HG03439 (cell line): Measurements from ENCODE around the gene MARK3.
"Not testable (repeated sequence)": the region's sequence is repeated elsewhere in the genome, so short reads cannot be mapped to it uniquely, and the experiment has no call there.

Experiments used
- ATAC-seq: cut with Tn5 transposase; IDR thresholded peaks from one replicate; pipeline ENCODE4 v1.9.1; 2021; ENCODE audit warnings: mild to moderate bottlenecking, moderate library complexity; ENCODE audit not compliant: unreplicated experiment

The MARK3 gene

DNA sequence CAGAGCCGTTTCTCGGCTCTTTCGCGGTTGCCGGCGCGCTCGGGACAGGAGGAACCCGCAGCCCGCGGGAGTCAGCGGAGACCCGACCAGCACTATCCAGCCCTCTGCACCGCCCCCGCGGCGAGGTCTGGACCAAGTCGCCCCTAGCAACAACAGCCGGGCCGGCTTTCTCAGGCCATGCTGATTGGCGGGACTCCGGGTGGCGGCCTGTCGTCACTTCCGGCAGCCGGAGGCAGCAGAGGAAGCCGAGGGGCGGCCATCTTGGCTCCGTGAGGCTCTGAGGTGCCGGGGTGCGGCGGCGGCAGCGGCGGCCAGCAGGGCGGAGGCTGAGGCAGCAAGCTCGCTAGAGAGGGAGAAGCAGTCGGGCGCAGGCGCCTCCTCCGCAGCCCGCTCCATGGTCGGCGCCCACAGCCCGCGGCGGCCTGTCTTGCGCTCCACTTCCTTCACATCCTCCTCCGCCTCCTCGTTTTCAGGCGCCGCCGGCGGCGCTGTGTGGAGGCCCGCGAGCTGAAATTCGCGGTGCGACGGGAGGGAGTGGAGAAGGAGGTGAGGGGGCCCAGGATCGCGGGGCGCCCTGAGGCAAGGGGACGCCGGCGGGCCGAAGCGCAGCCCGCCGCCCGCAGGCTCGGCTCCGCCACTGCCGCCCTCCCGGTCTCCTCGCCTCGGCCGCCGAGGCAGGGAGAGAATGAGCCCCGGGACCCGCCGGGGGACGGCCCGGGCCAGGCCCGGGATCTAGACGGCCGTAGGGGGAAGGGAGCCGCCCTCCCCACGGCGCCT is at the start of gene MARK3:
TSS of gene MARK3 (plus strand) at position 264 of the 777 bp plus-strand sequence. CDS start 615 bp downstream, outside the sequence.
- ATAC-seq, result peak; percentile 88

DNA sequence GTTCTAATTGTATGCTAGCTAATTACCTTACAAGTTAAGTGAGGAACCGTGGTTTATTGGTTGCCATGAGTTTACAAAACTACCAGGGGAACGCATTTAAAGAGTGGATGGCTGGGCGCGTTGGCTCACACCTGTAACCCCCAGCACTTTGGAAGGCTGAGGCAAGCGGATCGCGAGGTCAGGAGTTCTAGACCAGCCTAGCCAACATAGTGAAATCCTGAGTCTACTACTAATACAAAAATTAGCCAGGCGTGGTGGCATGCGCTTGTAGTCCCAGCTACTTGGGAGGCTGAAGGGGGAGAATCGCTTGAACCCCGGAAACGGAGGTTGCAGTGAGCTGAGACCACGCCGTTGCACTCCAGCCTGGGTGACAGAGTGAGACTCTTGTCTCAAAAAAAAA is 49.0 kb upstream of the MARK3 start:
- no peak for ATAC-seq

DNA sequence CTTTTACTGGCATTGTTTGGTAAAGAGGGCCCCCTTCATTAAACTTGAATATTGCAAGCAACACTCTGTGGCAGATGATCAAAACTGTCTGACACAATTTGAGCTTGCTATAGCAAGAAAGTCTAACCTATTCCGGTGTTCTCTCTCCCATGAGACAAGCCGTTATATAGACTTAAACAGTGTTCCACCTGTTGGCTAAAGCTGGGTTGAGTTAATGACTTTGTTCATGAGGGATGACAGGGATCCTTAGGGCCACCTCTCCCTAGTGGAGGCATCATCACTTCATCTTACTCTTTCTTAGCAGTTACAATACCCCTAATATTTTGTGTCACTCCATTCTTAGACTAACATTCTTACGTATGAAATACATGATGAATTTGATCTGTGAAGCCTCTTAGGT is 47.4 kb upstream of the MARK3 start:
- ATAC-seq, result no peak

DNA sequence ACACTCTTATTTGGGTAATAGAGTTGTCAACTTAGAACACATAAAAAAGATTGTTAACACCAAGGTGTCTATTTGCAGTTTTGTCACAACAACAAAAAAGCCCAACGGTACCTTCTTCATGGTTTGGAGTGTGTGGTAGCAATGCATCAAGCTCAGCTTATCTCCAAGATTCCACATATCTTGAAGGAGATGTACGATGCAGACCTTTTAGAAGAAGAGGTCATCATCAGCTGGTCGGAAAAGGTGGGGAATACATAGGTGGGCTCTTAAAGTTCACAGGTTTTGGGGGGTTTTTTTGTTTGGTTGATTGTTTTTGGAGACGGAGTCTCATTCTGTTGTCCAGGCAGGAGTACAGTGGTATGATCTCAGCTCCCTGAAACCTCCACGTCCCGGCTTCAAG is 45.7 kb upstream of the MARK3 start:
- no peak for ATAC-seq

DNA sequence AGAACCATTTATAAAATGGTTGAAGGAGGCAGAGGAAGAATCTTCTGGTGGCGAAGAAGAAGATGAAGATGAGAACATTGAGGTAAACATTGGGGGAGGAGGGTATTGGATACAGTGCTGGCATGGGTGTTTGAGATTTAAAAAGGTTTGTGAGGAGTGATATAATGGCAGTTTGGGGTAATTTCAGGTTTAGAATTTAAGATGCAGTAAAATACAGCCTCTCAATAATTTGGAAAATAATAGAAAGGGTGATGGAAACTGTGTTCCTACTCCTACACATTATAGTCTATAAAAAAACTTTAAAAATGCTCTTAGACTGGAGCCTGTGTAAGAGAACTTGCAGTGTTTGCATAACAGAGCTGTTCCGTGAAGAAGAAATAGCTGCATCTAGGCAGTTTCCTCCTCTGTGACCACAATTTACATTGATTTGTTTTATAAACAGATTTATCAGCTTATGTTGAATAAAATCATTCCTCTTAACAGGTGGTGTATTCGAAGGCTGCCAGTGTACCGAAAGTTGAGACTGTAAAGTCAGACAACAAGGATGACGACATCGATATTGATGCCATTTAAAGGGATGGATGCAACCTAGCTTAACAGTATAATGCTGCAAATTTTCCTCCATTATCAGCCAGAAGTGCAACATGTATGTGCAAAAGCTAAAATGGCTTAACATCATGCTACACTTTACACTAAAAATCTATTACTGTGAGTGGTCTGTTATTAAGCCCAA is 44.6 kb upstream of the MARK3 start:
- no peak for ATAC-seq

DNA sequence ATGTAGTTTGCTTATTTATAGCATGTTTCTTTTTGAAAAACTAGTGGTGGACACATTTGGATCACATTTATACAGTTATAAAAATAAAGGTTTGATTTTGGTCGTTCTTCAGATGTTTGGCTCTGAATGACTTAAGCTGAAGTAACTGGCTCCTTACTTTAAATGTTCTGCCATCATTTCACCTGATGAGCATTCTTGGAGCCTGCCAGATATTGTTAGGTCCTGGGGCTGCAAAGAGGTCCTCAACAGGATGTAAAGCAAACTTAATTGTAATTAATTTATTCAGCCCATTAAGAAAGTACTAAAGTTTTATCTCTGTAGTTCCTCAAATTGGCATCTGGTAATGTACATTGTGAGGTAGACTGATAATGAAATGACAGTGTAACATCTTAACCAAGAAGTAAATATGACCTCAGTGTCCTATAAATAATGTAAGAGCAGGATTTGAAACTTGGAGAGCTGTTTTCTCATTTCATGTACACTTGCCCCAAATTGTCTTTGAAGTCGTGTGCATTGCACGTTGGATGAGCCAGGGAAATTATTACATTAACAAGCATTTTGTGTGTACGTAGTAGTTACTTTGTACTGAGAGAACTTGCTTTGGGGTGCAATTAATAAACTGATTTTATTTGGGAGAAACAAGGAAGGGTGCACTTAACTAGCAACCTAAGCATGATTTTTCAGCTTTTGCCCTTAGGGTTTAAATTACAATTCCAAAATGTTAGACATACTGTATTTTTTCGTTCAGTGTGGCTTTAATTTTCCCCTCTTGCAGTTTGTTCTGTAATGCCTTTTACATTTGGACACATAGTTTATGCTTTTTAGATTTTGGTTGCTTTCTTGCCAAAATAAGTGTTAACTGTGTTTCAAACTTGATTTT is 43.7 kb upstream of the MARK3 start:
- ATAC-seq, result no peak

DNA sequence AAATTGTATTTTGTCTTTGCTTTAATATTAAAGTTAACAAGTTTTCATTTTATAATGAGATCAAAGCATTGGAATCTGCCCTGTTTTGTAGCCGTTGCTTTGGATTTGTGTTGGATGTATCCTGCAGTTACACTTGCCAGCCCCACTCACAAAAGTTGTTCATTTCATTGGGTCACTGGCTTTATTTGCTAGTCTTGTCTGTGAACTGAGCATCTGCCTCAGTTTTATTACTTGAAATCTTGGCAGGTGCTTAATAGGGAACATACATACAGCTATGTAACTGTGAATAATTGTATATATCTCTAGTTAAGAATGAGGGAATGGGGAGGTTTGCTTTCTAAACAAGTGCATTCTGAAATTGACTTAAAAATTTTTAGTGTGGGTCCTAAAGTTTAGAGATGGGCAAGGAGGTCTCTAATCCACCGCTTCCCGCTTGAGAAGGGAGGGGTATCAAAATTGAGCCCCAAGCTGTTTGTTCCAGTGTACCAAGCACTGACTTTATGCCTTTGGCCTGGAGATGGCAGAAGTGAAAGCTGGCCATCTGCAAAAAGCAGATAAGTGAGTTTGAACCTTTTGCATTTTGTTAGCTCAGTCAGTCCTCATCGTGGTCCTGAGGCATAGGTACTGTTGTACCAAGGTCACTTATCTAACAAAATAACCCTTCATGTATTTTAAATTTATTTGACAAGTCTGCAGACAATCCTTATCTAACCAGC is 41.9 kb upstream of the MARK3 start:
- no peak for ATAC-seq

DNA sequence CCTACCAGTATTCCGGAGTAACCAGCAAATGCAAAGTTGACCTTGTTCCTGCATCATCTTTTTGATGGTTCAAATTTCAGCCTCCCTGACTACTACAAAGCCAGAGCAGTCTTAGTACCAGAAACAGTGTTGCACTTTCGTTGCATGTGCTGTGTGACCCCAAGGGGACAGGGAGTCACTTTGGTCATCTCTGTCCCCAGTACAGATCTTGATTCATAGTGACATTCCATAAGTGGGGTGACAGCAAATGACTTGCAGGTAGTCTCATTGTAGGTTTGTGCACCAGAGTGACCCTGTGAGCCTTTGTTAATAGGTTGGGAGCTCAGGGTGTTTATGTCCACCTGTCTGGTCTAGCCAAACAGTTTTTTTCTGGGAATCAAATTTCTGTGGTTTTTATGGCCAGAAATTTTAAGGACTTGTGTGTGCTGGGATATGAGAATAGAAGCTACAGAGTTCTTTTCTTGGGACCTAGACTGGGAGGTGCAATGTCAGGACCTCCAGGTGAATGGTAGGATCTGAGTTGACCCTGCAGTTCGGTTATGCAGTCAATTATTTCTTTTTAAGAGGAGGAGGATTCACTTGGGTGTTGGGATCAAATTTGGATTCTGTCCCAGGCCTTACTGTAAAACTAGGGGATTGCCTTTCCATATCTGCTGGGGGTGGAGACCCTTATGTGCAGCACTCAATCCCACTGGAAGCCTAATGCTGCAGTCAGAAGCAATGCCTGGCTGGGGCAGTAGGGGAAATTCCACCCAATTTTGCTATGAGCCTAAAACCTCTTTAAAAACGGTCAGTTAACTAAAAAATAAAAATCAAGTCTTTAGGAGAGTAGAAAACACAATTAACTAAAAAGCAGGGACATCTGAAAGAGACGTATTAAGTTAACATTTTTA is 41.1 kb upstream of the MARK3 start:
- no peak for ATAC-seq

DNA sequence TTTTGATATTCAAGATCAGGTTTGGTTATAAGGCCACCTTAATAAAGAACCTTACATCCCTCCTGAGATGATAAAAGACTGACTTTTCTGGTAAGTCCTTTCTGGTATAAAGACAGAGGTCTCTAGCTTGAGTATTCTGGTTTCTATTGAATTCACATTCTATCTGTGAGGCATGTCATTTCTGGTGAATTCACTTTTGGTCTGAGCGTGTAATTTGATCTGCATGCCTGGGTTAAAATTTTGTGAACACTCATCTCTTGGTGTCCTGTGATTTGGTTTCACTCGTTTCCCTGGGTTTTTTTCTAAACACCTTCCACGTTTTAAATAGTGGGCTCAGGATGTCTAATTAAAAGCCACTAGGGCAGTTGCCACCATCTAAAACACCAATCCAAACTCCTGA is 38.9 kb upstream of the MARK3 start:
- ATAC-seq, result no peak

DNA sequence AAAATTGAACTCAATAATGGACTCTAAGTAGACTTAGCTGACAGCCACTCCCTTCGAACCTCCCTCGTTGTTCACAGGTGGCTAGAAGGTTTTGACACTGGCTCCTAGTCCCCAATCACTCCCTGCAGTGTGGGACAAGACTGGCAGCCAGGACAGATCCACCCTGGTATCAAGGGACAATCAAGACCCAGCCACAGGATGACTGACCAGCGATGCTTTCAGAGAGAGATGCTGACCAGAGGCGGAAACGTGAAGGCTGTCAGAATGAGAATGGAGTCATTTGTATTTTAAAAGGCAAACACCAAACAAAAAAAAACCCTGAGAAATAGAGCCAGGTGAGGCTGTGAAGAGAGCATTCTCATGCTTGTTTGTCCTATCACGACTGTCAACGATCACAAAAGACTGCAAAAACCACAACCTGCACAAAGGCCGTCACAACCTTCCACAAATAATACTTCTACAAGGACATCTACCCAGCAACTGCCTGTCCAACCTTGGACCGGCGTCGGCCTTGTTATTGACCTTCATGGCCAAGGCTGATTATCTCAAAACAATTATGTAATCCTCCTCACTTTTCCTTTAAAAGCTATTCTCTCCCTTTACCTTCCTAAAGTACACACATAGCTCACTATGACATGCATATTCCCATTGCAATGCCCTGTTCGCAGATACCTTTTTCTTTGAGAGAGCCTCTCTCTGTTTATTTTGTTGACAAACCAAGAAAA is 38.0 kb upstream of the MARK3 start:
- ATAC-seq, result no peak

DNA sequence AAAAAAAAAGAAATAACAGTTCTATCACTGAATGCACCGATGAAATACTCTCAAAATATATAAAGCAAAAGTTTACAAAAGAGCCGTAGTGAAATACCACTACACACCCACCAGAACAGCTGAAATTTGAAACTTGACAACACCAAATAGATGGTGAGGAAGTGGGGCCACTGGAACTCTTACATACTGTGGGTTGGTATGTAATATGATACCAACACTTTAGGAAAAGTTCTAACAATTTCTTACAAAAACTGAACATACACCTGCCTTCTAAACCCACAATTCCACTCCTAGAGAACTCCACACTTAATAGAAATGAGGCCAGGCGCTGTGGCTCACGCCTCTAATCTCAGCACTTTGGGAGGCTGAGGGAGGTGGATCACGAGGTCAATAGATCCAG is 37.1 kb upstream of the MARK3 start:
- ATAC-seq, result no peak

DNA sequence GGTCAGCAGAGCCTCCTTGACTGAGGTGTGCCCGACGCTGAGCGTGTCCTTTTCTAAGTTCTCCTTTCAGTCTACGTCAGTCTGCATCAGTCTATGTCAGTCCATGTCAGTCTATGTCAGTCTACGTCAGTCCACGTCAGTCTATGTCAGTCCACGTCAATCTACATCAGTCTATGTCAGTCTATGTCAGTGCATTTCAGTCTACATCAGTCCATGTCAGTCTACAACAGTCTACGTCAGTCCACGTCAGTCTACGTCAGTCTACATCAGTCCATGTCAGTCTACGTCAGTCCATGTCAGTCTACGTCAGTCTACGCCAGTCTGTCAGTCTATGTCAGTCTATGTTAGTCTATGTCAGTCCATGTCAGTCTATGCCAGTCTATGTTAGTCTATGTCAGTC is 35.2 kb upstream of the MARK3 start:
- no peak for ATAC-seq

DNA sequence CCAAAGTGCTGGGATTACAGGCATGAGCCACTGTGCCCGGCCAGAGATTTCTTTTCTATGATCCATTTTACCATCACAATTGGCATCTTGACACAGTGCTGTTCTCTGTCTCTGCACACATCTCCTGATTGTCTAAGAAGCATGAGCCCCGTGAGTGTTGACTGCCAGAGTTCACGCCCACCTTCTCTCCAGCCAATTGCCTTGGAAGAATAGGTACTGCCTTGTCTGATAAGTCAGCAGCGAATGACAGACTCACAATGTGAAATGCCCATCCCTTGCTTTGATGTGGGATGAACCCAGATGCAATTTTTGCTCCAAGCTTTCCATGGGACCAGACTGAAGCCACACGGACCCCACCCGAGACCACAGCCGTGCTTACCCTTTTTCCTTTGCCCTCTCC is 31.9 kb upstream of the MARK3 start:
- no peak for ATAC-seq

DNA sequence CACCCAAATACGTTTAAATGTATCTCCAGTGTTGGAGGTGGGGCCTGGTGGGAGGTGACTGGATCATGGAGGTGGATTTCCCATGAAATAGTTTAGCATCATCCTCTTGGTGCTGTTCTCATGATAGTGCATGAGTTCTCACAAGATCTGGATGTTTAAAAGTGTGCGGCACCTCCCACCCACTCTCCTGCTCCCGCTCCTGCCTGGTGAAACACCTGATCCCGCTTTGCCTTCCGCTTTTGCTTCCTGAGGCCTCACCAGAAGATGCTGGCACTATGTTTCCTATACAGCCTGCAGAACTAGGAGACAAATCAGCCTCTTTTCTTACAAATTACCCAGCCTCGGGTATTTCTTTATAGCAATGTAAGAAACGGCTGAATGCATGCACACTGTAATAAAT is 31.1 kb upstream of the MARK3 start:
- ATAC-seq, result no peak

DNA sequence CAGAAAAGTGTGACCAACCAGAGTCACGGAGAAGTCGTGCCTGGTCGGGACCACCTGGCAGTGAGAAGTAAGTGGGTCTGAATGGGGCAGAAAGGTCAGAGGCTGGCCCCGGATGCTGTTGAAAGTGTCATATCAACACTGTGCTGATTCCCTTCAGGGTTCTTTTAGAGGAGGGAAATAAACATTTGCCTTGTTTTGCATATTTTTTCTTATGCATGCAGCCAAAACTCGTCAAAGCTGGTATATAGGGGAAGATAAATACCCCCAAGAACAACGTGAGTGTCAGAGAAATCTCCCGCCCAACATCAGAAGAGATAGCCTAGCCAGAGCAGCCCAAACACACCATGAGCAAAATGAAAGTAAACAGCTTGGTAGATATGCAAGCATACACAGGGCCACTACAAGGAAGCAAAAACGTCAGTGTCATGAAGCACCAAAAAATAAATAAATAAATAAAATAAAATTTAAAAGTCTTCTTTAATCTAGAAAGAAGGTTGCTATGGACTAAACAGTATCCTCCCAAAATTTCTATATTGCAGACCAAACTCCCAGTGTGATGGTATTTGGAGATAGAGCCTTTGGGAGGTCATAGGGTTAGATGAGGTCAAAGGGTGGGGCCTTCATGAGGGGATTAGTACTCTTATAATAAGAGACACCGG is 29.1 kb upstream of the MARK3 start:
- ATAC-seq, result no peak

DNA sequence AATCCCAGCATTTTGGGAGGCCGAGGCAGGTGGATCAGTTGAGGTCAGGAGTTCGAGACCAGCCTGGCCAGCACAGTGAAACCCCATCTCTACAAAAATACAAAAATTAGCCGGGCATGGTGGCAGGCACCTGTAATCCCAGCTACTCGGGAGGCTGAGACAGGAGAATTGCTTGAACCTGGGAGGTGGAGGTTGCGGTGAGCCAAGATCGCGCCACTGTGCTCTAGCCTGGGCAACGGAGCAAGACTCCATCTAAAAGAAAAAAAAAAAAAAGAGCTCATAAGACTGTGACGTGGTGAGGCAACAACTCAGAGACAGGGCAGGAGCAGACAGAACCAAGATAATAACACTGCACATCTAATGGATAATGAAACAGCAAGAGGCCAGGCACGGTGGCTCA is 27.7 kb upstream of the MARK3 start:
- not testable (repeated sequence) for ATAC-seq

DNA sequence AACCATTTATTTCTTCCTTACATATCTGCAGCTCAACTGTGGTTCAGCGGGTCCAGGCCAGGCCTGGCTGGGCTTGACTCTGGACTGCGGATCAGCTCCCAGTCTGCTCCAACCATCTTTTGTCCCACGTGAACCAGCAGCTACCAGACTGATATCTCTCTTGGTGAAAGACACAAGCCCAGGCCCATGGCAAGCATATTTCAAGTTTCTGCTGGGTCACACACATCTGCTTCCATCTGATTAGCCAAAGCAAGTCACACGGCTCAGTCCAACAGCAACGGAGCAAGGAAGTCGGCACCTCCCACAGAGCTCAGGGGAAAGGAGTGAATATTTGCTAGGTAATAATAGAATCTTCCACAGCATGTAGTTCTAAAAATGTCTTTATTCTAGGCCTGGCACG is 24.7 kb upstream of the MARK3 start:
- no peak for ATAC-seq

DNA sequence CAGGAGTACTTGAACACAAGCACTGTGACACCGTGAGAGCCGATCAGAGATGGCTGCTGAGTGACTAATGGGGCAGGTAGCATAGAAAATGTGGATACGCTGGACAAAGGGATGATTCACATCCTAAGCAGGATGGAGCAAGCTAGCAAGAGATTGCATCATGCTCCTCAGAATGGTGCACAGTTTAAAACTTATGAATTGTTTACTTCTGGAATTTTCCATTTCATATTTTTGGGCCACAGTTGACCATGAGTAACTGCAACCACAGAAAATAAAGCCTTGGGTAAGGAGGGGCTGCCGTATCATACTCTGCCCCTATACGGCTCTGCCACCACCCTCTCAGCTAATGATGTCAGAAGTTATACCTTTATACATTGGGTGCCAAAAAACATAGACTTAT is 23.3 kb upstream of the MARK3 start:
- ATAC-seq, result no peak

DNA sequence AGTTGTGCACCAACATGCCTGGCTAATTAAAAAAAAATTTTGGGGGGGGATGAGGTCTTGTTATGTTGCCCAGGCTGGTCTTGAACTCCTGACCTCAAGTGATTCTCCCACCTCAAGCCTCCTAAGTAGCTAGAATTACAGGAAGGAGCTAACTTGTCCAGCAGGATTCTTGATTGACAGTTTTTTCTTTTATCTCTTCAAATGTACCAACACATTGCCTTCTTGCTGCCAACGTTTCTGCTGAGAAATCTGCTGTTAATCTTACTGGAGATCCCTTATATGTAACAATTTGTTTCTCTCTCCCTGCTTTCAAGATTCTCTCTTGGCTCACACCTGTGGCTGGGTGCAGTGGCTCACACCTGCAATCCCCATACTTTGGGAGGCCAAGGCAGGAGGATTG is 22.4 kb upstream of the MARK3 start:
- ATAC-seq, result no peak
